IMR-90 (cell line): ENCODE data around the gene LUC7L2. TPM values are rescaled to one million over a fixed set of nuclear protein-coding genes. Genes with fewer than 3 reads are reported as not detected.

Experiments used
- ATAC-seq: fragments of 200-7000 bp; cut with Tn5 transposase; 2 replicates; pipeline ENCODE4 v1.9.1; 2020; ENCODE audit warnings: low read depth, mild to moderate bottlenecking, moderate library complexity
- BruUV-seq: library from RNA; stranded (reverse); fragments of 400-500 nt; replicated peaks from 2 replicates; lab custom pipeline; 2021; lab: Mats Ljungman, UMichigan
- CTCF ChIA-PET: fragments of 300-600 bp; formaldehyde crosslinking; extraction: SDS; loops from one replicate; lab custom pipeline; 2021; ENCODE audit warnings: antibody characterized with exemption; lab: Yijun Ruan, JAX
- POLR2A ChIA-PET: fragments of 300-600 bp; sonication (Branson Sonifier 250); formaldehyde crosslinking; loops from one replicate; lab custom pipeline; 2022; ENCODE audit warnings: antibody characterized with exemption; ENCODE audit not compliant: unreplicated experiment; lab: Charles Lee
- DNase-seq: peaks from one replicate; pipeline ENCODE4 v3.0.0; 2013
- H2AFZ ChIP-seq: replicated peaks from 2 replicates; pipeline ENCODE3; 2013; ENCODE audit warnings: low read length, mild to moderate bottlenecking; ENCODE audit not compliant: poor library complexity
- H2AK5ac ChIP-seq: 2 replicates; pipeline ENCODE4 v1.6.1; 2013; ENCODE audit warnings: low read depth, low read length, inconsistent platforms
- H2AK9ac ChIP-seq: replicated peaks from 2 replicates; pipeline ENCODE3; 2013; ENCODE audit warnings: mild to moderate bottlenecking, low read depth, low read length, moderate library complexity; ENCODE audit not compliant: poor library complexity
- H2BK120ac ChIP-seq: 2 replicates; pipeline ENCODE4 v1.6.1; 2013; ENCODE audit warnings: low read depth, low read length, inconsistent platforms
- H2BK15ac ChIP-seq: 3 replicates; pipeline ENCODE4 v1.6.1; 2013; ENCODE audit warnings: low read depth, low read length, inconsistent platforms
- H2BK20ac ChIP-seq: 2 replicates; pipeline ENCODE4 v1.6.1; 2013; ENCODE audit warnings: low read depth, mild to moderate bottlenecking, inconsistent platforms, low read length, moderate library complexity
- H2BK5ac ChIP-seq: 2 replicates; pipeline ENCODE4 v1.6.1; 2013; ENCODE audit warnings: mild to moderate bottlenecking, low read depth, low read length, inconsistent platforms; ENCODE audit not compliant: poor library complexity, severe bottlenecking
- H3K14ac ChIP-seq: replicated peaks from 2 replicates; pipeline ENCODE4 v1.6.1; 2013; ENCODE audit warnings: low read depth, low read length, inconsistent platforms
- H3K18ac ChIP-seq: 2 replicates; pipeline ENCODE4 v1.6.1; 2013; ENCODE audit warnings: low read depth, low read length, control low read depth
- H3K23ac ChIP-seq: 2 replicates; pipeline ENCODE4 v1.6.1; 2013; ENCODE audit warnings: low read depth, low read length, inconsistent platforms
- H3K27ac ChIP-seq: 2 replicates; pipeline ENCODE4 v1.5.1; 2013; ENCODE audit warnings: mild to moderate bottlenecking, control low read depth, low read length; ENCODE audit not compliant: insufficient read depth
- H3K27me3 ChIP-seq: 2 replicates; pipeline ENCODE4 v1.6.1; 2013; ENCODE audit warnings: low read length; ENCODE audit not compliant: control insufficient read depth, insufficient read depth
- H3K36me3 ChIP-seq: 2 replicates; pipeline ENCODE4 v1.6.1; 2013; ENCODE audit warnings: low read length, mixed read lengths; ENCODE audit not compliant: control insufficient read depth, insufficient read depth
- H3K4ac ChIP-seq: 2 replicates; pipeline ENCODE4 v1.6.1; 2013; ENCODE audit warnings: low read depth, low read length, inconsistent platforms
- H3K4me1 ChIP-seq: 2 replicates; pipeline ENCODE4 v1.6.1; 2013; ENCODE audit warnings: low read length, mixed read lengths; ENCODE audit not compliant: control insufficient read depth, insufficient read depth
- H3K4me2 ChIP-seq: 2 replicates; pipeline ENCODE4 v1.6.1; 2013; ENCODE audit warnings: low read depth, mild to moderate bottlenecking, control low read depth, low read length, moderate library complexity
- H3K4me3 ChIP-seq: 2 replicates; pipeline ENCODE4 v1.5.1; 2013; ENCODE audit warnings: low read depth, mild to moderate bottlenecking, control low read depth, low read length, moderate library complexity; ENCODE audit not compliant: insufficient read depth
- H3K56ac ChIP-seq: 2 replicates; pipeline ENCODE4 v1.6.1; 2013; ENCODE audit warnings: low read length, inconsistent platforms; ENCODE audit not compliant: insufficient read depth; ENCODE audit errors: extremely low read depth
- H3K79me1 ChIP-seq, 2 experiments: 2 replicates each; pipeline ENCODE4 v1.6.1; 2013; ENCODE audit warnings: low read length in 2 of 2, inconsistent platforms in 1 of 2, low read depth in 1 of 2
- H3K9ac ChIP-seq: 2 replicates; pipeline ENCODE4 v1.6.1; 2013; ENCODE audit warnings: low read depth, low read length, control low read depth
- H3K9me1 ChIP-seq: 2 replicates; pipeline ENCODE4 v1.6.1; 2013; ENCODE audit warnings: low read length, inconsistent platforms; ENCODE audit not compliant: insufficient read depth
- H3K9me3 ChIP-seq: 2 replicates; pipeline ENCODE4 v1.6.1; 2013; ENCODE audit warnings: low read length; ENCODE audit not compliant: control insufficient read depth, insufficient read depth
- H4K20me1 ChIP-seq: 2 replicates; pipeline ENCODE4 v1.6.1; 2013; ENCODE audit warnings: low read length, inconsistent platforms; ENCODE audit not compliant: insufficient read depth
- H4K5ac ChIP-seq: 2 replicates; pipeline ENCODE4 v1.6.1; 2013; ENCODE audit warnings: mild to moderate bottlenecking, low read depth, low read length, control low read depth
- H4K8ac ChIP-seq, 2 experiments: 2 replicates each; pipeline ENCODE4 v1.6.1; 2013; ENCODE audit warnings: low read depth in 2 of 2, low read length in 2 of 2, control low read depth in 1 of 2, inconsistent platforms in 1 of 2
- H4K91ac ChIP-seq: 2 replicates; pipeline ENCODE4 v1.6.1; 2013; ENCODE audit warnings: low read depth, low read length, inconsistent platforms; ENCODE audit not compliant: insufficient read depth
- BHLHE40 ChIP-seq: fragments of 150-350 bp; IDR thresholded peaks from 2 replicates; pipeline ENCODE4 v1.6.1; 2016; ENCODE audit warnings: mild to moderate bottlenecking, low read depth, low read length
- CTCF ChIP-seq: conservative IDR thresholded peaks from 2 replicates; pipeline ENCODE4 v1.5.1; 2012; ENCODE audit warnings: mild to moderate bottlenecking, low read depth, low read length, improper control_type of control experiment
- ELK1 ChIP-seq: fragments of 150-350 bp; IDR thresholded peaks from 2 replicates; pipeline ENCODE4 v1.6.1; 2016; ENCODE audit warnings: low read depth, mild to moderate bottlenecking, low read length, moderate library complexity, borderline replicate concordance
- FOS ChIP-seq: fragments of 150-350 bp; IDR thresholded peaks from 2 replicates; pipeline ENCODE4 v1.6.1; 2016; ENCODE audit warnings: low read depth, low read length
- MAFK ChIP-seq: IDR thresholded peaks from 2 replicates; pipeline ENCODE4 v1.6.1; 2012; ENCODE audit warnings: low read depth, low read length, improper control_type of control experiment
- MAZ ChIP-seq: IDR thresholded peaks from 2 replicates; pipeline ENCODE4 v1.6.1; 2012; ENCODE audit warnings: low read depth, mild to moderate bottlenecking, low read length, improper control_type of control experiment, moderate library complexity, borderline replicate concordance
- MXI1 ChIP-seq: IDR thresholded peaks from 2 replicates; pipeline ENCODE4 v1.6.1; 2012; ENCODE audit warnings: low read depth, mild to moderate bottlenecking, low read length, moderate library complexity, borderline replicate concordance
- NFE2L2 ChIP-seq: fragments of 150-350 bp; IDR thresholded peaks from 2 replicates; pipeline ENCODE4 v1.6.1; 2016; ENCODE audit warnings: low read depth, mild to moderate bottlenecking, low read length
- POLR2A ChIP-seq: IDR thresholded peaks from 2 replicates; pipeline ENCODE4 v1.6.1; 2012; ENCODE audit warnings: mild to moderate bottlenecking, low read depth, low read length
- RAD21 ChIP-seq: IDR thresholded peaks from 2 replicates; pipeline ENCODE4 v1.6.1; 2012; ENCODE audit warnings: low read length, improper control_type of control experiment
- RCOR1 ChIP-seq: IDR thresholded peaks from 2 replicates; pipeline ENCODE4 v1.6.1; 2012; ENCODE audit warnings: mild to moderate bottlenecking, low read length, improper control_type of control experiment; ENCODE audit not compliant: insufficient replicate concordance
- RFX5 ChIP-seq: IDR thresholded peaks from 2 replicates; pipeline ENCODE4 v1.8.0; 2012; ENCODE audit warnings: low read depth, mild to moderate bottlenecking, low read length, moderate library complexity
- SMC3 ChIP-seq: fragments of 150-350 bp; IDR thresholded peaks from 2 replicates; pipeline ENCODE4 v1.6.1; 2016; ENCODE audit warnings: low read depth, mild to moderate bottlenecking, antibody characterized with exemption, low read length, moderate library complexity
- USF2 ChIP-seq: fragments of 150-350 bp; IDR thresholded peaks from 2 replicates; pipeline ENCODE4 v1.6.1; 2017; ENCODE audit warnings: mild to moderate bottlenecking, antibody characterized with exemption, low read length, low read depth
- WGBS, 2 experiments: methylation state at CpG; one replicate each; pipeline versions ENCODE4 v1.1.5 to v1.1.7; 2013; ENCODE audit warnings: missing lambda C conversion rate in 2 of 2; ENCODE audit not compliant: insufficient read length in 1 of 2; ENCODE audit errors: extremely low coverage in 2 of 2; 5-methylcytosine and 5-hydroxymethylcytosine counted together
- dilution Hi-C: fragments of 300-500 bp; cut with HindIII; formaldehyde crosslinking; loops from one replicate; pipeline ENCODE4 v1.14.3; 2018; ENCODE audit warnings: low sequenced_read_pairs; ENCODE audit not compliant: unreplicated experiment
- in situ Hi-C: fragments of 300-500 bp; cut with MboI; formaldehyde crosslinking; loops from 3 replicates; pipeline ENCODE4 v1.14.3; 2019; ENCODE audit warnings: low sequenced_read_pairs, inconsistent platforms, mixed read lengths
- intact Hi-C: fragments of 100-400 bp; cut with micrococcal nuclease; formaldehyde crosslinking; loops from 2 replicates; pipeline ENCODE4 v1.10.0; 2022
- polyA plus RNA-seq, 3 experiments: library from polyadenylated mRNA; depleted of rRNA; stranded (reverse); fragments of >200 nt; gene quantifications; 2 replicates each; pipeline ENCODE4 v1.2.3, GENCODE V29; 2012; ENCODE audit warnings: low replicate concordance in 1 of 3
- total RNA-seq: library from RNA; depleted of rRNA; stranded (reverse); fragments of >200 nt; gene quantifications from 2 replicates; pipeline ENCODE4 v1.2.3, GENCODE V29; 2012

Gene LUC7L2
- total and polyA plus RNA-seq, 2 of the 4 experiments (the other 2 are of a cell fraction) = 14.9 to 31.8 TPM

- dilution Hi-C loops (no loop called here), intact Hi-C loops (no loop called here), in situ Hi-C loops (no loop called here)
- ChIA-PET CTCF (no interaction called here), POLR2A (no interaction called here)
- BruUV-seq = no TSS peak
- no peak overlapping the region for H3K23ac ChIP-seq
- H3K4me3 ChIP-seq = no peak overlapping the region
- H3K56ac ChIP-seq = no peak overlapping the region
- H3K9ac ChIP-seq = no peak overlapping the region
- H2AK9ac ChIP-seq = no peak overlapping the region
- no peak overlapping the region for H4K91ac ChIP-seq
- TF ChIP-seq BHLHE40 = no peak
- no peak for TF ChIP-seq RFX5
- TF ChIP-seq MXI1 = no peak
- no peak for TF ChIP-seq USF2
- TF ChIP-seq CTCF = no peak
- TF ChIP-seq ELK1 = no peak
- TF ChIP-seq RCOR1 = no peak
- TF ChIP-seq SMC3 = no peak
- no peak for TF ChIP-seq FOS
- no peak for TF ChIP-seq RAD21
- no peak for TF ChIP-seq MAZ
- no peak for TF ChIP-seq NFE2L2
- no peak for TF ChIP-seq MAFK
- TF ChIP-seq POLR2A = no peak
- H2BK20ac ChIP-seq = no peak overlapping the region
- H3K9me3 ChIP-seq = no peaks in the 10 kb centered on the region
- H2BK5ac ChIP-seq = no peak overlapping the region
- no peaks in the 10 kb centered on the region for H3K27me3 ChIP-seq
- no peak for DNase-seq
- H3K14ac ChIP-seq = no peak overlapping the region
- no peak overlapping the region for H2BK120ac ChIP-seq
- ATAC-seq = no peak
- H3K27ac ChIP-seq = no peak overlapping the region
- 96% methylated on average over 7 of the region's 15 CpGs; no CpG with 5 or more reads in 1 of the 2 experiments for WGBS, 2 experiments
- no peak overlapping the region for H4K5ac ChIP-seq
- H3K79me1 ChIP-seq = peaks cover 9 to 16% of the 10 kb centered on the region in 2 experiments; a peak in 3 of 4 replicates
- no peak overlapping the region for H4K8ac ChIP-seq
- H2AK5ac ChIP-seq = no peak overlapping the region
- peaks cover 36% of the 10 kb centered on the region for H3K36me3 ChIP-seq
- H4K20me1 ChIP-seq = no peaks in the 10 kb centered on the region
- H3K4me2 ChIP-seq = no peak overlapping the region
- no peak overlapping the region for H2BK15ac ChIP-seq
- H3K18ac ChIP-seq = no peak overlapping the region
- H3K4me1 ChIP-seq = peaks cover 2% of the 10 kb centered on the region; the same call in 1 of the 2 replicates
- no peaks in the 10 kb centered on the region; the same call in 1 of the 2 replicates for H3K9me1 ChIP-seq
- no peak overlapping the region for H3K4ac ChIP-seq
- no peak overlapping the region for H2AFZ ChIP-seq
These were observed 57.8 kb downstream of the LUC7L2 start for GRCh38 chr7:139417478-139417877.
